ENCODE data around the gene LPIN3.

The LPIN3 gene

DNA sequence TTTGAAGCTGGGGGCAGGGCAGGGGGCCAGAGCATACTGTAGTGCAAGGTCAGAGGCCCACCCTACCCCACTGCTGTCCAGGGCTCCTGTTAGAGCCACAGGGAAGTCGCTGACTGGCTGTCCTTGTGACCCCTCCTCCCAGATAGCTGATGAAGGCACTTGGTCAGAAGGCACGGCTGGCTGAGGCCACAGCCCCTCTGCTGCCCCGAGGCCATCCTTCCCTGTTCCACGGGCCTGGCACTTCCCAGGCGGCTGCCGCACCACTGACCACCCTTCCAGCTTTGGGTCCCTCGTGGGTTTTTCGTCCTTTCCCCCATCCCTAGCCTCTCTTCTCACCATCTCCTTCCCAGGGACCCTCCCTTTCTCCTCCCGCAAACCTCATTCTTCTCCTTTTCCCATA lies 35.2 kb downstream of the LPIN3 start:
- Mint-ChIP-seq H3K27ac (no peak overlapping the region), H3K9me3 (peaks cover 6% of the 10 kb centered on the region), H3K4me1 (ENCODE audit: low read depth) (peaks cover 3% of the 10 kb centered on the region), H3K27me3 (ENCODE audit: low read depth) (peaks cover 47% of the 10 kb centered on the region), H3K36me3 (ENCODE audit: low read depth) (peaks cover 1% of the 10 kb centered on the region), H3K4me3 (no peak overlapping the region)

DNA sequence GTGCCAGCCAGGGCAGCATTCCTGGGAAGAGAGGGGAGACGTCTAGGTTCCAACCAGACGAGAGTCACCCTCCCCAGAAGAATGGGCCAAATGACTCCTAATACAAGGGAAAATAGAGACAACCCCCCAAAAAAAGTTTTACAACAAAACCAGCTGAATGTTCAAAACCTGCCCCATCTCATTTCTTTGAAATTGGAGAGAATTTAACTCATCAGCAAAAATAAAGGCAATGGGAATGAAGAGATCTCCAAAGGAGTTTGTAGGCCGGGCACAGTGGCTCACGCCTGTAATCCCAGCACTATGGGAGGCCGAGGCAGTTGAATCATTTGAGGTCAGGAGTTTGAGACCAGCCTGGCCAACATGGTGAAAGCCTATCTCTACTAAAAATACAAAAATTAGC lies 35.7 kb downstream of the LPIN3 start:
- Mint-ChIP-seq H3K36me3 (ENCODE audit: low read depth) (peaks cover 1% of the 10 kb centered on the region), H3K27ac (no peak overlapping the region), H3K9me3 (peaks cover 6% of the 10 kb centered on the region), H3K4me1 (ENCODE audit: low read depth) (peaks cover 5% of the 10 kb centered on the region), H3K4me3 (no peak overlapping the region), H3K27me3 (ENCODE audit: low read depth) (peaks cover 45% of the 10 kb centered on the region)

DNA sequence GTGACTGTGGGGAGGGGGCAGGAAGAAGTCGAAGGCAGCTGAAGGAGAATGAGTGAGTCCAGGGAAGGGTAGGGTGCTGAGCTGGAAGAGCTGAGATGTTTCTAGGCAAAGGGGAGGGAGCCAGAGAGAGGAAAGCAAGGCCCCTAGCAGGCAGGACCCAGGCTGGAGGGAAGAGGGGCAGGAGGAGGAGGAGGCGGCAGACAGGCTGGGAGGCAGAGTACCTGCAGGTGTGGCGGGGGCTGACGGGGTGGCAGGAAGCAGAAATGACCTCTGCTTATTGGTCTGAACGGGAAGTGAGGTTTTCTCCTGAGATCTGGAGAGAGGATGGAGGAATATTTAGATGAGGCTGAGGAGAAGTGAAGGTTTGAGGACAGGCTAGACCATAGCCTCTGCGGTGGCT lies 36.7 kb downstream of the LPIN3 start:
- H3K36me3 Mint-ChIP-seq (ENCODE audit: low read depth), result peaks cover 1% of the 10 kb centered on the region
- no peak overlapping the region for H3K27ac Mint-ChIP-seq
- H3K9me3 Mint-ChIP-seq, result peaks cover 6% of the 10 kb centered on the region
- H3K27me3 Mint-ChIP-seq (ENCODE audit: low read depth), result peaks cover 45% of the 10 kb centered on the region
- no peak overlapping the region for H3K4me3 Mint-ChIP-seq
- peaks cover 5% of the 10 kb centered on the region for H3K4me1 Mint-ChIP-seq (ENCODE audit: low read depth)

DNA sequence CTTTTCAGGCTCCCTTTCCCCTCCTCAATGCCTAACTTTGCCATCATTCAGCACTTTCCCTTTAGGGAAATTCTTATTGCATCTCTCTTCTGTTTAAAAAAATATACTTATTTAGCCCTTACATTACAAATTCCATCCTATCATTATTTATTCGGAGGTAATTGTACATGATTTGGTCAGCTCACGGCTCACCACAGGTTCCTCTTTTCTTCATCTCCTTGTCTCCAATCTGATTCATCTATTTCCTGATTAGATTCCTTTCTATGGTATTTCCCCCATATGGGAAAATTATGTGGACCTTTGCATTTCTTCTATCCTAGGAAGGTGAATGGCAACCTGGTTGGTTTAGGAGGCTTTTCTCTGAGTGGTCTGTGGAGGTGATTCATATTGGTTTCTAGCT lies 38.9 kb downstream of the LPIN3 start:
- Mint-ChIP-seq H3K27ac (no peak overlapping the region), H3K27me3 (ENCODE audit: low read depth) (peaks cover 43% of the 10 kb centered on the region)

DNA sequence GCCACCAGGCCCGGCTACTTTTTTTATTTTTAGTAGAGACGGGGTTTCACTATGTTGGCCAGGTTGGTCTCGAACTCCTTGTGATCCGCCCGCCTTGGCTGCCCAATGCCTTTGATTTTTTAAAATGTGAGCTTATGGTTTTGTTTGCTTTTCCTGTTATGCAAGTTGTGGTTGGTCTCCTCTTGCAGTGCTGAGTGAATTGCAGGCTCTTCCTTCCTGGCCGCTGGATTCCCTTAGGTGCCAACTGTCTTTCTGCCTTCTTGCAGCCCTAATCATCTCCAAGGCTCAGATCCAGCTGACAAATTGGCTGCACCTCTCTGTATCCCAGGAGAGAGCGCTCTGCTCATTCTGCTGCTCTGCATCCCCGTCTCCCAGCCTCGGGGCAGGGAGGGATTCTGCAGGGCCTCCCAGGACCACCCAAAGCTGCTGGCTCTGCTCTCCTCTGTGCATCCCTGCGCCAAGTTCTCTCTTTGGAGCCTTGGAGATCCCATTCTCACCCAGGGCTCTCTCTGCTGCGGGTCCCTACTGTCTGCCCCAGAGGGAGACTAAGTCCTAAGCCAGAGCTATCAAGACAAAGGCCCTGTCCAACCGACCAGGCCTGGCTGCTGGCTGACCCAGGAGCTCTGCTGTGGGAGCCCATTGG lies 40.1 kb downstream of the LPIN3 start:
- Mint-ChIP-seq H3K9me3 (no peaks in the 10 kb centered on the region), H3K4me1 (ENCODE audit: low read depth) (peaks cover 5% of the 10 kb centered on the region)

More for the DNA sequence above, 38.9 kb downstream of the LPIN3 start:
- H3K4me1 Mint-ChIP-seq (ENCODE audit: low read depth), result peaks cover 5% of the 10 kb centered on the region
- no peaks in the 10 kb centered on the region for H3K9me3 Mint-ChIP-seq
- H3K4me3 Mint-ChIP-seq, result no peak overlapping the region
- H3K36me3 Mint-ChIP-seq (ENCODE audit: low read depth), result no peaks in the 10 kb centered on the region

DNA sequence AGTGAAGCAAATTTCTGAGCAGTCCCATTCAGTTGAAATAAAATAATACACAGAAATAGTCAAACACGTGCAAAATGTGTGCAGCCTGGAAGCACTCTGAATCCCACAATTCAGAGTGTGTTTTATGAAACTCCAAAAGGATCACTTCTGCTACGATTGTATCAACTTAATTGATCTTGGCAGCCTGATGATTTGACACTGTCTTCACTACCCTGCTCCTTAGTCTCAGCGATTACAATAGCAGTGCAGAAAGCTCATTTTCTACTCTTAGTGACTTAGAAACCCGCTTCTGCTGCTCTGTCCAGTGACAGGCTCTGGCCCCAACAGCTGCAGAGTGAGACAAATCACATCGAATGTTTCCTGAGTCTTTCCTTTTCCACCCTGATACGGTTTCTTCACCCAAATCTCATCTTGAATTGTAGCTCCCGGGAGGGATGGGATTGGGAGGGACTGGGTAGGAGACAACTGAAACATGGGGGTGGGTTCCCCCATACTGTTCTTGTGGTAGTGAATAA lies 42.2 kb downstream of the LPIN3 start:
- no peak overlapping the region for H3K27ac Mint-ChIP-seq
- H3K4me1 Mint-ChIP-seq (ENCODE audit: low read depth), result peaks cover 5% of the 10 kb centered on the region
- H3K9me3 Mint-ChIP-seq, result no peaks in the 10 kb centered on the region
- H3K4me3 Mint-ChIP-seq, result no peak overlapping the region
- no peaks in the 10 kb centered on the region for H3K36me3 Mint-ChIP-seq (ENCODE audit: low read depth)
- peaks cover 35% of the 10 kb centered on the region for H3K27me3 Mint-ChIP-seq (ENCODE audit: low read depth)

More for the DNA sequence above, 40.1 kb downstream of the LPIN3 start:
- no peak overlapping the region for H3K4me3 Mint-ChIP-seq
- H3K36me3 Mint-ChIP-seq (ENCODE audit: low read depth), result no peaks in the 10 kb centered on the region
- peaks cover 47% of the 10 kb centered on the region for H3K27me3 Mint-ChIP-seq (ENCODE audit: low read depth)
- no peak overlapping the region for H3K27ac Mint-ChIP-seq

DNA sequence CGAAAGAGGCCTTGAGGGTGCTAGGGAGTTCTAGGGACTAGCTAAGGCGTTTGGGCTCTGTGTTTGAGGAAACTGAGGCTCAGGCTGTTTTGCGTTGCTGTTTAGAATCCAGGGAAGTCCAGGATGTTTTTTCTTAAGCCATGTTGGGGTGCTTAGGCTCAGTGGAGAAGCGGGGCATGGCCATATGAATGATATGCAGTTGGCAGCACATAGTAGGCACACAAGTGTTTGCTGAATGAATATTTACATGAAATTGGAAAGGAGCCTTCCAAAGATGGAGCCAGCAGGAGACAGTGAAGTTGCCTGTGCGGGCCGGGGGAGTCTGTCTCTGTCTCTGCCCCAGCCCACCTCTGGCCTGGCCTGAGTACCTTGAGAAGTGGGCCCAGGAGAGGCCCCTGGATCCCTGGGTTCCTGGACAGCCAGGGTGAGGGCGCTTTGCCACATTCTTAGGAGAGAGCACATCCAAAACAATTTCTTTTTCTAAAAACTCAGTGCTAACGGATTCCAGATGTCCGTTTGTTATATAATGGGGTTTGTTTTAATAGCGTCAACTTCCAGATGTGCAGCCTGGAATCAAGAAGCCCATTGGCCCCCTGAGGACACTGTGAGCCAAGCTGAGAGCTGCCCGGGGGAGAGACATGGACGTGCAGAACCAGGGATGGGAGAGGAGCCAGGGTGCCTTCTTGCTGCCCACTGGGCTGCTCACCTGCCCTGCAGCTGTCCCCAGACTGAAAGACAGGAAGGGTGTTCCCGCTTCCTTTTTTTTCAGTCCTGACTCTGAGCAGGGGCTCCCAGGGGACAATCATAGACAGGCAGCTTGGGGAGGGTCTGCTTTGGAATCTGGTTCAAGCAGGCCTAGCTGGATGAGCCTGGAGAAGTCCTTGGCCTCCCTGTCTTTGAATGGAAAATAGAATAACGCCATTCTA lies 46.1 kb downstream of the LPIN3 start:
- no peak overlapping the region for H3K4me3 Mint-ChIP-seq
- no peaks in the 10 kb centered on the region for H3K4me1 Mint-ChIP-seq (ENCODE audit: low read depth)
- no peaks in the 10 kb centered on the region for H3K9me3 Mint-ChIP-seq
- H3K27me3 Mint-ChIP-seq (ENCODE audit: low read depth), result peaks cover 15% of the 10 kb centered on the region
- no peaks in the 10 kb centered on the region for H3K36me3 Mint-ChIP-seq (ENCODE audit: low read depth)
- no peak overlapping the region for H3K27ac Mint-ChIP-seq

DNA sequence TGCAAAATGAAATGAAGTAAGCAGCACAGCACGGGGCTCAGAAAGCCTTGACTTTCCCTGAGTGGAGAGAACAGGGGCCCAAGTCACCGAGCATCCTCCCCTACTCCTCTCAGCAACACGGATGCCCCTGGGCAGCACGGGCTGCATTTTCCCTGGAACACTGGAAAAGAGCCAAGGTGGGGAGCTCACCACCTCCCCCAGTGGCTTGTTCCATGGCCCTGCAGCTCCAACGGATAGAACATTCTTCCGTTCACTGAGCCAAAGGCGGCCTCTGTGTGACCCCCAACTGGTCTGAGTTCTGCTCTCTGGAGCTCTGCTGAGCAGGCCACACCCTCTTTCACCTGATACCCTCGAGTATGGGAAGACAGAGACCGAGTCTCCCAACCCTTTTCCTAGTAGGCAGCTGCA lies 46.8 kb downstream of the LPIN3 start:
- no peaks in the 10 kb centered on the region for H3K4me1 Mint-ChIP-seq (ENCODE audit: low read depth)
- H3K27me3 Mint-ChIP-seq (ENCODE audit: low read depth), result peaks cover 15% of the 10 kb centered on the region
- no peak overlapping the region for H3K27ac Mint-ChIP-seq
- H3K4me3 Mint-ChIP-seq, result no peak overlapping the region
- H3K9me3 Mint-ChIP-seq, result no peaks in the 10 kb centered on the region
- no peaks in the 10 kb centered on the region for H3K36me3 Mint-ChIP-seq (ENCODE audit: low read depth)

DNA sequence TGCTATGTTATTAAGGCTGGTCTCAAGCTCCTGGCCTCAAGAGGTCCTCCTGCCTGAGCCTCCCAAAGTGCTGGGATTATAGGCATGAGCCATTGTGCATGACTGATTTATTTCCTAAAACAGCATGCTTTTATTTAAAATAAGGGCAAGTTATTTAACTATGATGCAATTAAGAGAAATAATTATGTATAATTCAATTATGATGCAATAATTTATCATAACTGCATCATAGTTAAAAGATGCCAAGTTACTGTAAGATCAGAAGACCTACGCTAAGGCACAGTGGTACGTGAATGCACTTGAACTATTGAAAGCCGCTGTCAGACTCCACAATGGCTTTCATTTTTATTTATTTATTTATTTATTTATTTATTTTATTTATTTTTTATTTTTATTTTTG lies 50.3 kb downstream of the LPIN3 start:
- H3K9me3 Mint-ChIP-seq, result no peaks in the 10 kb centered on the region
- no peaks in the 10 kb centered on the region for H3K36me3 Mint-ChIP-seq (ENCODE audit: low read depth)
- no peaks in the 10 kb centered on the region for H3K4me1 Mint-ChIP-seq (ENCODE audit: low read depth)
- H3K27me3 Mint-ChIP-seq (ENCODE audit: low read depth), result peaks cover 6% of the 10 kb centered on the region
- no peak overlapping the region for H3K27ac Mint-ChIP-seq
- no peak overlapping the region for H3K4me3 Mint-ChIP-seq

DNA sequence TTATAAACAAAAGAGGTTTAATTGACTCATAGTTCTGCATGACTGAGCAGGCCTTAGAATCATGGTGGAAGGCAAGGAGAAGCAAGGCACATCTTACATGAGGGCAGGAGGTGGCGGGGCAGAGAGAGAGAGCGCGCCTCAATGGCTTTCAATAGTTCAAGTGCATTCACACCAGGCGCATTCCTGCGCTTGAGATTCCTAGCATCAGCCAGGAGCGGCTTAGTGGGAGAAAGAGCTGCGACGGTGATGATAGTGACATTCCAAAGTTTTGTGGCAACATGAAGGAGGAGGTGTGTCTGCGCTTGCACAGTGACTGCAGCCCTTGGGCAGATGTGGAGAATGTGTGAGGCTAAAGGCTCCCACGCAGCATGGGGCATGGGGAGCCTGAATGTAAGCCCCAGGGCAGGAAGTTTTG lies 51.0 kb downstream of the LPIN3 start:
- Mint-ChIP-seq H3K27ac (no peak overlapping the region), H3K4me1 (ENCODE audit: low read depth) (no peaks in the 10 kb centered on the region), H3K36me3 (ENCODE audit: low read depth) (no peaks in the 10 kb centered on the region), H3K4me3 (no peak overlapping the region), H3K9me3 (no peaks in the 10 kb centered on the region), H3K27me3 (ENCODE audit: low read depth) (peaks cover 6% of the 10 kb centered on the region)

DNA sequence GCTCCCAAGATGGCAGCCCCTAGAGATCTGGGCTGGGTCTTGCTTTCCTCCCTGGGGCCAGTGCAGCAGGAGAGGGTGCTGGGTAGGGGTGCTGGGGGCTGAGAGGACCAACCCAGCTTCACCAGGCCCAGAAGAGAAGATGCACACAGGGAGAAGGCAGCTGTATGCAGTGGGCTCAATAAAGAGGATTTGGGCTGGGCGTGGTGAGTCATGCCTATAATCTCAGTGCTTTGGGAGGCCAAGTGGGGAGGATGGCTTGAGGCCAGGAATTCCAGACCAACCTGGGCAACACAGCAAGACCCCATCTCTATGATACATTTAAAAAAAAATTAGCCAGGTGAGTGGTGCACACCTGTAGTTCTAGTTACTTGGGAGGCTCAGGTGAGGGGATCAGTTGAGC lies 51.7 kb downstream of the LPIN3 start:
- Mint-ChIP-seq H3K36me3 (ENCODE audit: low read depth) (no peaks in the 10 kb centered on the region), H3K9me3 (no peaks in the 10 kb centered on the region), H3K4me1 (ENCODE audit: low read depth) (no peaks in the 10 kb centered on the region), H3K27me3 (ENCODE audit: low read depth) (peaks cover 6% of the 10 kb centered on the region), H3K27ac (no peak overlapping the region), H3K4me3 (no peak overlapping the region)

DNA sequence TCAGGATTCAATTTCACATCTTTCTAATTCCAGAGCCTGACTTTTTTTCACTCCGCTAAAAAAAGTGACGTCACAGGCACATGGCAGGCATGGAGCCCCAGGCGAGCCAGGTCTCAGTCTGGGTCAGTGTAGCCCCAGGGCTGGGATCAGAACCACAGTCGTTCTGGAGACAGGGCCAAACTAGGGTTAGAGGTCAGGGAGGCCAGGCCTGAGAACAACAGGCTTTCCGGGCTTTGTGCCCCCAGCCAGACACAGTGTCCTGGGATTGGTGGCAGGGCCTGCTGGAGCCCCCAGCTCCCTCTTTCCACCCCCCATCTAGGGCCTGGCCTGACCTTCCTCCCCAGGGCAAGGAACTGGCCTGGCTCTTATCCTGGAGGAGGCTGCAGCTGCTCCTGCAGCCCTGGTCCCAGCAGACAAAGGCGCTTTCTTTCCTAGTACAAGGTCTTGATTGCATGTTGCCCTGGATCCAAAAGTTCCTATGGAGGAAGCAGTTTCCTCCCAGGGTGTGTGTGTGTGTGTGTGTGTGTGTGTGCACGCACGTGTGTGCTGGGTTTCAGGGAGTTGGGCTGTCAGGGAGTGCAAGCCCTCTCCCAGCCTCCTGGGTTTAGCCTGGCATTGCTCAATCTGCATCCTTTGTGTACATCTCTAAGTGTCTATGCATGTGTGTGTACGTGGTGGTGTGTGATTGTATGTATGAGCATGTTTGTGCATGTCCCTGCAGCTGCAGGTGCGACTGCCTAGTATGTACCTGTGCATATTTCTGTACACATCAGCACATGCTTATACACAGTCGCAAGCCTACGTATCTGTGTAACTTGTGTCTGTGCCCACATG lies 52.5 kb downstream of the LPIN3 start:
- peaks cover 3% of the 10 kb centered on the region for H3K27me3 Mint-ChIP-seq (ENCODE audit: low read depth)
- no peaks in the 10 kb centered on the region for H3K4me1 Mint-ChIP-seq (ENCODE audit: low read depth)
- no peak overlapping the region for H3K4me3 Mint-ChIP-seq
- H3K27ac Mint-ChIP-seq, result no peak overlapping the region
- no peaks in the 10 kb centered on the region for H3K36me3 Mint-ChIP-seq (ENCODE audit: low read depth)
- no peaks in the 10 kb centered on the region for H3K9me3 Mint-ChIP-seq

DNA sequence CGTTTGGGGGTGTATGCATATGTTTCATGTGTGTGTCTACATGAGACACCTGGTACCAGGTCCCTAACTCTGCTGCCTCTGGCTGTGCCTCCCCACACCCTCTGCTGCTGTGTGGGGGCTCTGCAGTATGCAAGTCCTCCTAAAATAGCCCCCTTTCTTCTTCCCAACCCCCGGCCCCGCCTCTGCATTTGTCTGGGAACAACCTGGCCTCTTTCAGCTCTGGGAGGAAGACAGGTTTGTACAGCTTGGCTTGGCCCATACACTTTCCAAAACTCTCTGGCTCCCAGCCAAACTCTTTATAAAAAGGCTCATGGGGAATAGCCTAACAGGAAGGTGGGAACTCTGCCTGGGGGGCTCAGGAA lies 53.1 kb downstream of the LPIN3 start:
- Mint-ChIP-seq H3K4me1 (ENCODE audit: low read depth) (no peaks in the 10 kb centered on the region), H3K36me3 (ENCODE audit: low read depth) (no peaks in the 10 kb centered on the region), H3K27ac (no peak overlapping the region), H3K27me3 (ENCODE audit: low read depth) (no peaks in the 10 kb centered on the region), H3K9me3 (no peaks in the 10 kb centered on the region), H3K4me3 (no peak overlapping the region)

DNA sequence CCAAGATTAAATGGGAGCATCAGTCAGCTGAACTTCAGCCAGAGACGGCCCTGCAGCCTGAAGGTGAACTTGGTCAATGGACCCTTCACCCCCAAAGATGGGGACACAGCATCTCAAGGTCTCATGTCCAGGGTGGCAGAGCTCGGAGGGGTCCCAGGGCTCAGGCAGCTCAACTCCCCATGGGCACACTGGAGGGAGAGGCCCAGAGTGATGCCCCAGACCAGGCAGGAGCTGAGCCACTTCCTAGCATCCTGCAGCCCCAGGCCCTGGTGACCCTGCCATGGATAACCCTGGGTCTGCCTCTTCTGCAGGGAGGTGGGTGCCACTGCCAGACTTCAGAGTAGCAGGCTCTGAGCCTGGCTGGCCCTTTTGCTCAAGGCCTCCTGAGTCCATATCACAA lies 53.5 kb downstream of the LPIN3 start:
- Mint-ChIP-seq H3K27me3 (ENCODE audit: low read depth) (no peaks in the 10 kb centered on the region), H3K4me3 (no peak overlapping the region), H3K4me1 (ENCODE audit: low read depth) (no peaks in the 10 kb centered on the region), H3K36me3 (ENCODE audit: low read depth) (no peaks in the 10 kb centered on the region), H3K9me3 (no peaks in the 10 kb centered on the region), H3K27ac (no peak overlapping the region)
